Activated CD4-positive, alpha-beta T cell treated with anti-CD3 and anti-CD28 coated beads, Interleukin-2, amount 10 ng/mL, durations not matched to agents 7 days and 5 days (primary cell): ENCODE data around the gene PRDM5. TPM values are rescaled to one million over a fixed set of nuclear protein-coding genes. Genes with fewer than 3 reads are reported as not detected.
"Not testable (repeated sequence)": the region's sequence is repeated elsewhere in the genome, so short reads cannot be mapped to it uniquely, and the experiment has no call there.

Source experiments
- CTCF ChIA-PET: fragments of 350-600 bp; sonication (Branson Sonifier 250); formaldehyde crosslinking; loops from one replicate; lab custom pipeline; 2021; ENCODE audit warnings: antibody characterized with exemption; lab: Charles Lee
- POLR2A ChIA-PET: fragments of 350-600 bp; sonication (Branson Sonifier 250); formaldehyde crosslinking; loops from one replicate; lab custom pipeline; 2021; ENCODE audit warnings: antibody characterized with exemption; lab: Charles Lee
- DNase-seq: peaks from one replicate; pipeline ENCODE4 v3.0.0-alpha.2; 2020
- H3K27ac Mint-ChIP-seq: one replicate; pipeline ENCODE4 v1.8.0; 2021; ENCODE audit warnings: mild to moderate bottlenecking, moderate library complexity, mixed read lengths
- H3K27me3 Mint-ChIP-seq: one replicate; pipeline ENCODE4 v1.8.0; 2021; ENCODE audit warnings: mixed read lengths
- H3K36me3 Mint-ChIP-seq: one replicate; pipeline ENCODE4 v1.8.0; 2021; ENCODE audit warnings: low read depth, mixed read lengths
- H3K4me1 Mint-ChIP-seq: one replicate; pipeline ENCODE4 v1.8.0; 2021; ENCODE audit warnings: mixed read lengths
- H3K4me3 Mint-ChIP-seq: one replicate; pipeline ENCODE4 v1.8.0; 2021; ENCODE audit warnings: mild to moderate bottlenecking, moderate library complexity, mixed read lengths
- H3K9me3 Mint-ChIP-seq: one replicate; pipeline ENCODE4 v1.8.0; 2021; ENCODE audit warnings: mixed read lengths
- total RNA-seq, 2 experiments: library from RNA; stranded (reverse); gene quantifications; one replicate each; pipeline ENCODE4 v1.2.3, GENCODE V29; 2021

Gene PRDM5
- total RNA-seq, 2 experiments from 2014 or later = not detected

GRCh38 chr4:120658772-120659171, 263.8 kb downstream of the PRDM5 start:
- Mint-ChIP-seq H3K9me3 (no peaks in the 10 kb centered on the region), H3K4me3 (no peak overlapping the region), H3K27me3 (no peaks in the 10 kb centered on the region), H3K36me3 (no peaks in the 10 kb centered on the region), H3K27ac (no peak overlapping the region), H3K4me1 (peaks cover 2% of the 10 kb centered on the region)
- ChIA-PET CTCF (no interaction called here), POLR2A (no interaction called here)
- no peak for DNase-seq

- Mint-ChIP-seq H3K4me1 (peaks cover 2% of the 10 kb centered on the region), H3K36me3 (no peaks in the 10 kb centered on the region), H3K9me3 (no peaks in the 10 kb centered on the region), H3K27me3 (no peaks in the 10 kb centered on the region), H3K27ac (no peak overlapping the region), H3K4me3 (no peak overlapping the region)
- ChIA-PET CTCF (no interaction called here), POLR2A (no interaction called here)
- no peak for DNase-seq
These were observed 268.5 kb downstream of the PRDM5 start for GRCh38 chr4:120653804-120654573.

- H3K9me3 Mint-ChIP-seq, H3K27ac Mint-ChIP-seq, H3K27me3 Mint-ChIP-seq, POLR2A ChIA-PET, H3K36me3 Mint-ChIP-seq, H3K4me1 Mint-ChIP-seq, H3K4me3 Mint-ChIP-seq, DNase-seq, CTCF ChIA-PET: not testable (repeated sequence)
These were observed 274.2 kb downstream of the PRDM5 start for GRCh38 chr4:120648336-120648735.

Other genes with a start within 250 kb of the PRDM5 start
- gene NDNF, start 149.8 kb upstream of the PRDM5 start, total RNA-seq = under 1 TPM; 0.06 to 0.10 TPM
- under 1 TPM; 0.74 to 0.75 TPM for gene TNIP3, start 241.6 kb upstream of the PRDM5 start, total RNA-seq